Measurements from ENCODE around the gene SLC44A1. TPM values are rescaled to one million over a fixed set of nuclear protein-coding genes. Genes with fewer than 3 reads are reported as not detected.

Gene SLC44A1
- total and polyA plus RNA-seq, 2 of the 13 experiments (the other 11 are each of a cell fraction or from before 2014, with no cell fraction given): 21.4 to 40.8 TPM

- TF ChIP-seq ETV6 (CRISPR knock-in tag; conservative IDR thresholded peaks at IDR 0.05) (peak; percentile 94; the same call in 1 of the 2 replicates), ZNF138 (CRISPR knock-in tag; IDR thresholded peaks at IDR 0.05; ENCODE audit: low read depth) (peak; percentile 92), REST (IDR thresholded peaks at IDR 0.05; ENCODE audit: borderline replicate concordance in 1 of 2, low read depth in 1 of 2, low read length in 2 of 2) (peak in 1 of 2 experiments; percentile 56; a peak in 1 of 4 replicates), FOSL2 (CRISPR knock-in tag; IDR thresholded peaks at IDR 0.05) (peak; percentile 78), ZNF749 (CRISPR knock-in tag; IDR thresholded peaks at IDR 0.05; ENCODE audit: borderline replicate concordance) (peak; percentile 32; the same call in 1 of the 2 replicates), SNRNP70 (IDR thresholded peaks at IDR 0.05; ENCODE audit: low read depth, low read length) (no peak), ZNF780A (CRISPR knock-in tag; IDR thresholded peaks at IDR 0.05) (peak; percentile 81; the same call in 1 of the 2 replicates), ZSCAN30 (CRISPR knock-in tag; IDR thresholded peaks at IDR 0.05) (peak; percentile 23; the same call in 1 of the 2 replicates), ZNF746 (CRISPR knock-in tag; IDR thresholded peaks at IDR 0.05) (peak; percentile 96), HIVEP1 (CRISPR knock-in tag; IDR thresholded peaks at IDR 0.05) (peak; percentile 91), ZNF12 (CRISPR knock-in tag; IDR thresholded peaks at IDR 0.05) (peak; percentile 74), MEF2D (CRISPR knock-in tag; IDR thresholded peaks at IDR 0.05) (peak; percentile 88), BRCA1 (CRISPR knock-in tag; IDR thresholded peaks at IDR 0.05) (no peak), ZBTB2 (CRISPR knock-in tag; IDR thresholded peaks at IDR 0.05; ENCODE audit: low read depth) (peak; percentile 96), GPBP1L1 (CRISPR knock-in tag; IDR thresholded peaks at IDR 0.05) (no peak), KDM5A (IDR thresholded peaks at IDR 0.05; ENCODE audit: borderline replicate concordance, low read length) (no peak; the same call in 1 of the 2 replicates), ZNF274 (CRISPR knock-in tag; IDR thresholded peaks at IDR 0.05) (peak; percentile 93), ZNF207 (IDR thresholded peaks at IDR 0.05; ENCODE audit: borderline replicate concordance) (no peak), SUZ12 (IDR thresholded peaks at IDR 0.05; ENCODE audit: low read depth, low read length) (no peak), PRMT3 (CRISPR knock-in tag; IDR thresholded peaks at IDR 0.05; ENCODE audit: borderline replicate concordance, low read depth) (peak; percentile 98), ONECUT2 (CRISPR knock-in tag; IDR thresholded peaks at IDR 0.05) (no peak; the same call in 1 of the 2 replicates), HNRNPL (IDR thresholded peaks at IDR 0.05; ENCODE audit: low read depth, low read length) (no peak)
- TF ChIP-seq, protein P1, sequence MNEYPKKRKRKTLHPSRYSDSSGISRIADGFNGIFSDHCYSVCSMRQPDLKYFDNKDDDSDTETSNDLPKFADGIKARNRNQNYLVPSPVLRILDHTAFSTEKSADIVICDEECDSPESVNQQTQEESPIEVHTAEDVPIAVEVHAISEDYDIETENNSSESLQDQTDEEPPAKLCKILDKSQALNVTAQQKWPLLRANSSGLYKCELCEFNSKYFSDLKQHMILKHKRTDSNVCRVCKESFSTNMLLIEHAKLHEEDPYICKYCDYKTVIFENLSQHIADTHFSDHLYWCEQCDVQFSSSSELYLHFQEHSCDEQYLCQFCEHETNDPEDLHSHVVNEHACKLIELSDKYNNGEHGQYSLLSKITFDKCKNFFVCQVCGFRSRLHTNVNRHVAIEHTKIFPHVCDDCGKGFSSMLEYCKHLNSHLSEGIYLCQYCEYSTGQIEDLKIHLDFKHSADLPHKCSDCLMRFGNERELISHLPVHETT (CRISPR knock-in tag; conservative IDR thresholded peaks at IDR 0.05): peak; percentile 89
Measured at GRCh38 chr9:105244003-105244733, at the start of gene SLC44A1 (continued).
